ENCODE measurements around the gene PCDH9. TPM values are rescaled to one million over a fixed set of nuclear protein-coding genes. Genes with fewer than 3 reads are reported as not detected.

PCDH9 gene
- total RNA-seq, 1 donor from 2014 or later: 33.8 TPM

DNA sequence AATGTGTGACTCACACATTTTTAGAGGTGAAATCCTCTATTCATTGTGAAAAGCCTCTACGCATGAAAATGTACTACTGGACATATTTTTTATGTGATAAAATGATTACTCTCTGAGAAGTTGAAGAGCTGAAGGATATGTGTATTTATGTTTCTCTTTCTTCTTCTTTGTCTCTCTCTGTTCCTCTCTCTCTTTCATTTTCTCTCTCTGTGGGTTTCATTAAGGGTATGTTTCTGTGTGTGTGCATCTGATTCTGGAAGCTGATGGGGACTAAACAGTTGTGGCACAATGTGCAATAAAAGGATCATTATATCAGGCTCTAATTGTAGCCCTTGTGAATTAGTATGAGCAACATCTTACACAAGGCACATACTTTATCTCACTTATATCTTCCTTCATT, 867.7 kb downstream of the PCDH9 start:
- Mint-ChIP-seq H3K4me1 (ENCODE audit: unreplicated experiment) (peaks cover 15% of the 10 kb centered on the region), H3K27ac (ENCODE audit: unreplicated experiment) (no peak overlapping the region), H3K36me3 (ENCODE audit: unreplicated experiment) (no peaks in the 10 kb centered on the region), H3K9me3 (ENCODE audit: unreplicated experiment) (no peaks in the 10 kb centered on the region), H3K4me3 (ENCODE audit: unreplicated experiment) (no peak overlapping the region), H3K27me3 (ENCODE audit: unreplicated experiment) (no peaks in the 10 kb centered on the region)
- no peak for TF ChIP-seq CTCF (IDR thresholded peaks at IDR 0.05)
- DNase-seq (ENCODE audit: extremely low spot score, unreplicated experiment): no peak

DNA sequence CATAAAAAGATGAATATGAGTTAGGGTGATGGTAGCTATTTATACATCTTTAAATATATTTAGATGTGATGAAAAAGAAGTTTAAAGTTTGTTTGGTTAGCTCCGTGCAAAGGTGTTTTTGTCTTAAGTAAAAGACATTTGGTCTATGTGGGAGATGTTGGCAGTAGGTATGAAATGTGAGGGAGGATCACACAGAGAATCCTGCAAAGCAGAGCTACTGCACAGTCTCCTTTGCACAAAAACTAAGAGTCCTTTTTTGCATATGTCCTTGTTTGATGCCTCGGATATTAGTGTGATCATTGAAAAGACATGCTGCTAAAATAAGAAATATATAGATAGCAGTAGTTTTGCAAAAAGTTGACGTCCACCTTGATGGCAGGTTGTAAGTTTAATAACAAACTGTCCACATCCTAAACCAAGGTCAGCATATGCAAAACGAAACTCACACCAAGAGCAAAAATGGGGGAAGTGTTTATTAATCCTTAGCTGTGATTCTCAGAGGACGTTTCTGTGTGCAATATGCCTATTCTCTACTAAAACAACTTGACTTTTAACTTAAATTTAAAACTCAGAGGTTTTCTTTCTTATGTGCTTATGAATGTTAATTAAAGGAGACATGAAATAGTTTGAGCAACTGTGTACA, 870.1 kb downstream of the PCDH9 start:
- Mint-ChIP-seq H3K4me1 (ENCODE audit: unreplicated experiment) (peaks cover 14% of the 10 kb centered on the region), H3K27me3 (ENCODE audit: unreplicated experiment) (no peaks in the 10 kb centered on the region), H3K27ac (ENCODE audit: unreplicated experiment) (no peak overlapping the region), H3K4me3 (ENCODE audit: unreplicated experiment) (no peak overlapping the region), H3K9me3 (ENCODE audit: unreplicated experiment) (no peaks in the 10 kb centered on the region), H3K36me3 (ENCODE audit: unreplicated experiment) (no peaks in the 10 kb centered on the region)
- TF ChIP-seq CTCF (IDR thresholded peaks at IDR 0.05): no peak
- DNase-seq (ENCODE audit: extremely low spot score, unreplicated experiment): no peak

DNA sequence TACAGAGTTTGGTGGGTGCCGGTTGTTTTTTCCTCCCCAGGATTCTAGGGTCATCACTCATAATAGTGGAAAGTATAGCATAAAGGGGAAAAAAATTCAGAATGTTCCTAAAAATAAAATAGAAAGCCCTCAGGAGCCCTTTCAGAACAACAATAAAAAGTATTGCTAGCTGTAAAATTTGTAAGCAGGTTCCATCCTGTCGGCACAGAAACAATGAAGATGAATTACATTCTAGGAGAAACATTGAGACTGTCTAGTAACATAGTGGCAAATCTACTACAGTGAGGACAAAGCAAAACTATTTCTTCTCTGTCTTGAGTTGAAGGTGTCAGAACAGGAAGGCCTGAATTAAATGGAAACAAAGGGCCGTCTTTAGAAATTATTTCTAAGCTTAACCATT, 870.7 kb downstream of the PCDH9 start:
- Mint-ChIP-seq H3K4me3 (ENCODE audit: unreplicated experiment) (no peak overlapping the region), H3K27ac (ENCODE audit: unreplicated experiment) (no peak overlapping the region), H3K36me3 (ENCODE audit: unreplicated experiment) (no peaks in the 10 kb centered on the region), H3K27me3 (ENCODE audit: unreplicated experiment) (no peaks in the 10 kb centered on the region), H3K9me3 (ENCODE audit: unreplicated experiment) (no peaks in the 10 kb centered on the region), H3K4me1 (ENCODE audit: unreplicated experiment) (peaks cover 19% of the 10 kb centered on the region)
- DNase-seq (ENCODE audit: extremely low spot score, unreplicated experiment): no peak
- no peak for TF ChIP-seq CTCF (IDR thresholded peaks at IDR 0.05)

- no peaks in the 10 kb centered on the region for H3K27me3 Mint-ChIP-seq (ENCODE audit: unreplicated experiment)
- H3K9me3 Mint-ChIP-seq (ENCODE audit: unreplicated experiment): no peaks in the 10 kb centered on the region
- DNase-seq (ENCODE audit: extremely low spot score, unreplicated experiment): no peak
These were observed 871.6 kb downstream of the PCDH9 start for GRCh38 chr13:66358564-66358963.

DNA sequence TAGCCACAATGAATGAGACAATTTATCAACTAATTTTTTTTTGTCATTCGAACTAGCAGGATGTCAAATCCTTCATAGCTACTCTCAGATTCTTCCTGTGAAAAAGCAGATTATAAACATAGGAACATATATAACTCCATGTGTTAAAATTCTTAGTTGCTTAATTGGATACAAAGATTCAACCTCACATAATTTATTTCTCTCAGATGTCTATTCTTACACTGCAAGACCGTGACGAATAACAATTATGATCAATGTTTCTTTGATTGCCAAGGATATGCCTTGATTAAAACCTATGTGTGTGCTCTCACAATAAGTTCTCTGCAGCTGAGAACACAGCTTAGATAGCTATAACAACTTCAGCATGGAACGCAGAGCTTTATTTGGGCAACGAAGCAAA, 872.7 kb downstream of the PCDH9 start:
- no peaks in the 10 kb centered on the region for H3K9me3 Mint-ChIP-seq (ENCODE audit: unreplicated experiment)
- H3K27me3 Mint-ChIP-seq (ENCODE audit: unreplicated experiment): no peaks in the 10 kb centered on the region
- no peak overlapping the region for H3K4me3 Mint-ChIP-seq (ENCODE audit: unreplicated experiment)
- TF ChIP-seq CTCF (IDR thresholded peaks at IDR 0.05): no peak
- no peak for DNase-seq (ENCODE audit: extremely low spot score, unreplicated experiment)
- peaks cover 36% of the 10 kb centered on the region for H3K4me1 Mint-ChIP-seq (ENCODE audit: unreplicated experiment)
- H3K27ac Mint-ChIP-seq (ENCODE audit: unreplicated experiment): no peak overlapping the region
- peaks cover 3% of the 10 kb centered on the region for H3K36me3 Mint-ChIP-seq (ENCODE audit: unreplicated experiment)

More at GRCh38 chr13:66358564-66358963, 871.6 kb downstream of the PCDH9 start:
- Mint-ChIP-seq H3K4me1 (ENCODE audit: unreplicated experiment) (peaks cover 27% of the 10 kb centered on the region), H3K4me3 (ENCODE audit: unreplicated experiment) (no peak overlapping the region), H3K36me3 (ENCODE audit: unreplicated experiment) (no peaks in the 10 kb centered on the region), H3K27ac (ENCODE audit: unreplicated experiment) (no peak overlapping the region)
- no peak for TF ChIP-seq CTCF (IDR thresholded peaks at IDR 0.05)
